PC-9 (cell line): ENCODE data around the gene FOSL2.

Experiments
- EZH2 ChIP-seq: fragments of 200-600 bp; sonication (generic); IDR thresholded peaks from 2 replicates; pipeline ENCODE4 v1.8.0; 2017; ENCODE audit warnings: antibody characterized with exemption, low read depth
- TF ChIP-seq, protein P1 (sequence below): fragments of 200-600 bp; sonication (generic); conservative IDR thresholded peaks from 2 replicates; pipeline ENCODE4 v1.6.1; 2017; ENCODE audit warnings: mixed run types, antibody characterized with exemption, mild to moderate bottlenecking, moderate library complexity

DNA sequence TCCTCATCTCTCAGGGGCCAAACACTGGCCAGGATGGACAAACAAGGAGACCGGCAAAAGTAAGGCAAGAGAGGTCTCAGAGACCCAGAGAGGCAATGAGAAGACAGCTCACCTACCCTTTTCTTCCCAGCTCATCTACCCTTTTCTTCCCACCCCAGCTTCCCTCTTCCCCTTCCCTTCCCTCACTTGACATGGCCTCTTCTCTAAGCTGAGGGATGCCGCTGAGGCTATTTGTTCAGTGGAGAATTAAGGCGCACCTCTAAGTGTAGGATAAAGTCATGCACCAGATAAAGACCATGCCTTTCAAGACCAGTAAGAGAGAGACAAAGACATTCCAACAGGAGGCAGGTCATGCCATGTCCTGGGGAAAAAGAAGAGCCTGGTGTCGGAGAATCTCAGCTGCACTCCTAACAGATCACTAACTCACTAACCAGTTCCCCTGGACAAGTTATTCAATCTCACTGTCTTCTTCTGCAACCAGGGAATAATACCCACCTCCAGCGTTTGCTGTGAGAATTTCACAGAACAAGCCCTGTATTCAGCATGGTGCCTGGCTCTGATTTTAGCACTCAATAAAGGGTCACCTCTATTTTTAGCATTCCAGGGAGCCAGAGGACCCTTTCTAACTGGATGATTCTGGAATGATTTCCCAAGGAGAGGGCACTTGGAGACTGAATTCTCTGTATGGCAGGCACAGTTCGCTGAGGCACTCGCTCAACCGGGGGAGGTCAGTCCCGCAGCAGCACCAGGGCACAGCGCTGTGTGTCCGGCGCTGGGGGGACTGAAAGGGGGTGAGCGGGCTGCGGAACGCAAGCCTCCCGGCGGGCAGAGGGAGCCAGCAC lies 3.0 kb upstream of the FOSL2 start:
- TF ChIP-seq, protein P1, sequence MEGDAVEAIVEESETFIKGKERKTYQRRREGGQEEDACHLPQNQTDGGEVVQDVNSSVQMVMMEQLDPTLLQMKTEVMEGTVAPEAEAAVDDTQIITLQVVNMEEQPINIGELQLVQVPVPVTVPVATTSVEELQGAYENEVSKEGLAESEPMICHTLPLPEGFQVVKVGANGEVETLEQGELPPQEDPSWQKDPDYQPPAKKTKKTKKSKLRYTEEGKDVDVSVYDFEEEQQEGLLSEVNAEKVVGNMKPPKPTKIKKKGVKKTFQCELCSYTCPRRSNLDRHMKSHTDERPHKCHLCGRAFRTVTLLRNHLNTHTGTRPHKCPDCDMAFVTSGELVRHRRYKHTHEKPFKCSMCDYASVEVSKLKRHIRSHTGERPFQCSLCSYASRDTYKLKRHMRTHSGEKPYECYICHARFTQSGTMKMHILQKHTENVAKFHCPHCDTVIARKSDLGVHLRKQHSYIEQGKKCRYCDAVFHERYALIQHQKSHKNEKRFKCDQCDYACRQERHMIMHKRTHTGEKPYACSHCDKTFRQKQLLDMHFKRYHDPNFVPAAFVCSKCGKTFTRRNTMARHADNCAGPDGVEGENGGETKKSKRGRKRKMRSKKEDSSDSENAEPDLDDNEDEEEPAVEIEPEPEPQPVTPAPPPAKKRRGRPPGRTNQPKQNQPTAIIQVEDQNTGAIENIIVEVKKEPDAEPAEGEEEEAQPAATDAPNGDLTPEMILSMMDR, result no peak; the same call in 1 of the 2 replicates
- no peak for TF ChIP-seq EZH2
